Heart right ventricle (tissue), 16 donors: Measurements from ENCODE around the gene LRRC46. TPM values are rescaled to one million over a fixed set of nuclear protein-coding genes. Genes with fewer than 3 reads are reported as not detected.

Experiments used
- ATAC-seq, 8 donors: fragments of 200-7000 bp; cut with Tn5 transposase; one replicate each; pipeline ENCODE4 v1.9.1; 2020; ENCODE audit warnings: mild to moderate bottlenecking in 8 of 8, moderate library complexity in 8 of 8, moderate number of reproducible peaks in 1 of 8
- DNase-seq, 2 donors: peaks; one replicate each; pipeline ENCODE4 v3.0.0-alpha.2; 2020
- H3K27ac ChIP-seq, 10 donors: fragments of 200-600 bp; sonication (generic) in 2 of 10; one replicate each; pipeline versions ENCODE4 v1.5.0 to v1.8.0; 2020 to 2022; ENCODE audit warnings: mild to moderate bottlenecking in 3 of 10
- H3K27me3 ChIP-seq, 7 donors: fragments of 200-600 bp; one replicate each; pipeline ENCODE4 v1.8.0; 2021 to 2022; ENCODE audit warnings: mild to moderate bottlenecking in 2 of 7
- H3K36me3 ChIP-seq, 9 donors: fragments of 200-600 bp; sonication (generic) in 1 of 9; one replicate each; pipeline versions ENCODE4 v1.5.0 to v1.8.0; 2020 to 2022; ENCODE audit warnings: mild to moderate bottlenecking in 2 of 9
- H3K4me1 ChIP-seq, 9 donors: fragments of 200-600 bp; sonication (generic) in 1 of 9; one replicate each; pipeline versions ENCODE4 v1.5.0 to v1.8.0; 2020 to 2022; ENCODE audit warnings: mild to moderate bottlenecking in 4 of 9
- H3K4me3 ChIP-seq, 10 donors: fragments of 200-600 bp; sonication (generic) in 2 of 10; one replicate each; pipeline versions ENCODE4 v1.5.0 to v1.8.0; 2020 to 2022; ENCODE audit warnings: mild to moderate bottlenecking in 7 of 10, moderate library complexity in 2 of 10
- H3K9me3 ChIP-seq, 11 donors: fragments of 200-600 bp in 10 of 11; sonication (generic) in 2 of 11; one replicate each; pipeline versions ENCODE4 v1.5.0 to v1.8.0; 2013 to 2022; ENCODE audit warnings: mild to moderate bottlenecking in 2 of 11, control low read depth in 1 of 11, moderate library complexity in 1 of 11
- CTCF ChIP-seq, 9 donors: fragments of 200-600 bp; sonication (generic) in 2 of 9; IDR thresholded peaks; one replicate each; pipeline versions ENCODE4 v1.5.0 to v1.8.0; 2021 to 2022; ENCODE audit warnings: antibody characterized with exemption in 9 of 9, mild to moderate bottlenecking in 5 of 9, moderate library complexity in 1 of 9
- WGBS, 2 donors: extraction: QIAGEN DNeasy Blood & Tissue Kit; methylation state at CpG; one replicate each; pipeline ENCODE4 v1.1.7; 2013; ENCODE audit warnings: inconsistent platforms in 1 of 2; 5-methylcytosine and 5-hydroxymethylcytosine counted together
- intact Hi-C, 10 donors: fragments of 100-400 bp; cut with DNase I; formaldehyde crosslinking; loops; one replicate each; pipeline versions ENCODE4 v1.11.1 to v1.14.2; 2022
- polyA plus RNA-seq, 2 donors: library from polyadenylated mRNA; stranded (reverse); fragments of 200-250 nt; gene quantifications; one replicate each; pipeline ENCODE4 v1.2.3, GENCODE V29; 2013
- total RNA-seq, 10 donors: library from RNA; stranded (reverse); fragmentation: NEBNext Ultra II Directional in 3 of 10; extraction: Animal tissue kit (Norgen Biotek cat#: 25700) in 3 of 10; gene quantifications; one replicate each; pipeline versions ENCODE4 v1.2.1 to v1.2.4, GENCODE V29; 2021 to 2023
- donor health status: Arrhythmogenic right ventricular cardiomyopathy.
- donor health status: ischemic (EF 13 %, LVEDD 7.1; RV severe dilation, severe dysfunction).
- donor health status: healthy with polysubstance abuse.
- donor health status: DM: no; HTN: yes; CAD: no.
- donor health status: DM: no; HTN: no; CAD: no.
- donor health status: ischemic (EF 25% LVEDD 6.9; RV normal size, moderate dysfunction).
- donor health status: ischemic (EF 25% LVEDD 5.7; RV mildly dilated, moderate dysfunction).
- donor health status: healthy.
- donor health status: DM: yes; HTN: yes; CAD: no.
- donor health status: Ischemic cardiomyopathy.
- donor health status: ischemic (EF 35%, LVEDD 5.7; RV mildly dilated, moderate dysfunction).
- donor health status: nonischemic (EF 11% LVEDD 7.7; RV severe dilation, severe dysfunction).
- donor health status: DM: yes; HTN: yes; CAD: no.
- donor health status: PGD.
- donor health status: ischemic (EF 29% LVEDD 5.4; RV normal size, mild dysfunction).
- donor health status: nonischemic (EF 23%, LVEDD 6.1; RV moderate dilation, normal function).

LRRC46 gene
- total and polyA plus RNA-seq, 12 donors: 0.14 to 0.95 (median 0.34) TPM; not detected in 3

- H3K4me1 ChIP-seq: peaks cover 5 to 32% (median 11%) of the 10 kb centered on the region in 9 donors
- ATAC-seq (peak in 6 of 8 donors; percentile 8 to 54 (median 33)), DNase-seq (peak in 1 of 2 donors; percentile 30)
- H3K4me3 ChIP-seq: no peak overlapping the region
- peaks cover 11 to 74% (median 67%) of the 10 kb centered on the region in 7 donors for H3K27me3 ChIP-seq
- intact Hi-C loops: no loop called here
- no peak for TF ChIP-seq CTCF (IDR thresholded peaks at IDR 0.05)
- H3K27ac ChIP-seq: peak overlapping the region in 2 of 10 donors; percentile 33 to 58
- 25 to 27% methylated on average over 3 of the region's 3 CpGs for WGBS, 2 donors
- H3K9me3 ChIP-seq: no peaks in the 10 kb centered on the region
- H3K36me3 ChIP-seq: no peaks in the 10 kb centered on the region
These were observed 24.3 kb downstream of the LRRC46 start for GRCh38 chr17:47855737-47856136.

- peaks cover 9 to 65% (median 59%) of the 10 kb centered on the region in 7 donors for H3K27me3 ChIP-seq
- peaks cover 0 to 22% (median 3%) of the 10 kb centered on the region in 9 donors for H3K4me1 ChIP-seq
- H3K4me3 ChIP-seq: no peak overlapping the region
- H3K36me3 ChIP-seq: no peaks in the 10 kb centered on the region
- ATAC-seq (no peak), DNase-seq (no peak)
- intact Hi-C loops: no loop called here
- TF ChIP-seq CTCF (IDR thresholded peaks at IDR 0.05): no peak
- peak overlapping the region in 1 of 10 donors; percentile 58 for H3K27ac ChIP-seq
- no peaks in the 10 kb centered on the region for H3K9me3 ChIP-seq
These were observed 25.4 kb downstream of the LRRC46 start for GRCh38 chr17:47856830-47857229.

- WGBS, 2 donors: 82 to 85% methylated on average over 16 of the region's 16 CpGs
- DNase-seq: no peak
These were observed 26.3 kb downstream of the LRRC46 start for GRCh38 chr17:47857551-47858455.

GRCh38 chr17:47860386-47860785 is 28.9 kb downstream of the LRRC46 start:
- Histone ChIP-seq H3K36me3 (no peaks in the 10 kb centered on the region), H3K4me1 (peaks cover 0 to 11% (median 3%) of the 10 kb centered on the region in 9 donors), H3K27me3 (peaks cover 0 to 31% (median 23%) of the 10 kb centered on the region in 7 donors), H3K27ac (no peak overlapping the region), H3K9me3 (no peaks in the 10 kb centered on the region), H3K4me3 (no peak overlapping the region)
- DNase-seq: no peak
- intact Hi-C loops: no loop called here
- WGBS, 2 donors: 92 to 93% methylated on average over 5 of the region's 5 CpGs
- TF ChIP-seq CTCF (IDR thresholded peaks at IDR 0.05): no peak
- ATAC-seq: no peak

More at GRCh38 chr17:47857551-47858455, 26.3 kb downstream of the LRRC46 start:
- ATAC-seq: no peak
- Histone ChIP-seq H3K4me1 (peaks cover 0 to 15% (median 3%) of the 10 kb centered on the region in 9 donors), H3K27me3 (peaks cover 0 to 56% (median 49%) of the 10 kb centered on the region in 7 donors), H3K36me3 (no peaks in the 10 kb centered on the region), H3K27ac (no peak overlapping the region), H3K4me3 (no peak overlapping the region), H3K9me3 (no peaks in the 10 kb centered on the region)
- TF ChIP-seq CTCF (IDR thresholded peaks at IDR 0.05): no peak
- intact Hi-C loops: no loop called here
